NCI-H1694 treated with DMSO at 0.1 percent for 48 hours (cell line): ENCODE results near the gene TMEM259.

Experiments used
- DNase-seq: peaks from one replicate; lab custom pipeline; 2025; lab: John Stamatoyannopoulos, UW

TMEM259 gene

GRCh38 chr19:960601-960938 is 60.4 kb downstream of the TMEM259 start:
- no peak for DNase-seq

DNA sequence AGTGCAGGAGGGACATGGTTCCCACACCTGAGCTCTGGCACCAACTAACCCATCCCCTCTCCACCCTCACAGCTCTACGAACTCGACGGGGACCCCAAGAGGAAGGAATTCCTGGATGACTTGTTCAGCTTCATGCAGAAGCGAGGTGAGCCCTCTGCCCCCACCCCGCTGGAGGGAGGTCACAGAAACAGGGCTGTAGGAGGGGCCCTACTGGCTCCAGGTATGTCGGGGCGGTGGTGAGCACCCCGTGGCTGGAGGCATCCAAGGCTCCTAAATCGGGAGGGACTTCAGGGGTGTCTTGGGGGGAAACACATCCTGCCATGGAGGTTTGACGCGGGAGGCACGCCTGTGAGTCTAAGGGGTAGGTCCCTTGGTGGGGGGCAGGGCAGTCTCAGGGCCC is 60.9 kb downstream of the TMEM259 start:
- DNase-seq = no peak
